Measurements from ENCODE around the gene TAS2R60. TPM values are rescaled to one million over a fixed set of nuclear protein-coding genes. Genes with fewer than 3 reads are reported as not detected.

The TAS2R60 gene
- total RNA-seq, 1 experiment from 2014 or later, result not detected

GRCh38 chr7:143433759-143434158, 9.5 kb upstream of the TAS2R60 start:
- in situ Hi-C loops (cut with HindIII; ENCODE audit: low sequenced_read_pairs), result no loop called here
- DNase-seq (ENCODE audit: low spot score), result no peak

GRCh38 chr7:143434660-143435059, 8.6 kb upstream of the TAS2R60 start:
- in situ Hi-C loops (cut with HindIII; ENCODE audit: low sequenced_read_pairs), result no loop called here
- no peak for DNase-seq (ENCODE audit: low spot score)

- no peak for DNase-seq (ENCODE audit: low spot score)
- in situ Hi-C loops (cut with HindIII; ENCODE audit: low sequenced_read_pairs), result no loop called here
Measured at GRCh38 chr7:143435266-143435665, 8.0 kb upstream of the TAS2R60 start.

GRCh38 chr7:143436325-143436946, 6.8 kb upstream of the TAS2R60 start:
- in situ Hi-C loops (cut with HindIII; ENCODE audit: low sequenced_read_pairs), result no loop called here
- DNase-seq (ENCODE audit: low spot score), result no peak

GRCh38 chr7:143437578-143437977, 5.7 kb upstream of the TAS2R60 start:
- in situ Hi-C loops (cut with HindIII; ENCODE audit: low sequenced_read_pairs), result no loop called here
- no peak for DNase-seq (ENCODE audit: low spot score)

GRCh38 chr7:143439866-143440265, 3.4 kb upstream of the TAS2R60 start:
- no peak for DNase-seq (ENCODE audit: low spot score)
- in situ Hi-C loops (cut with HindIII; ENCODE audit: low sequenced_read_pairs), result no loop called here

GRCh38 chr7:143444063-143444782, 970 bp downstream of the TAS2R60 start:
- in situ Hi-C loops (cut with HindIII; ENCODE audit: low sequenced_read_pairs), result no loop called here

GRCh38 chr7:143444785-143445184, 1.5 kb downstream of the TAS2R60 start:
- no peak for DNase-seq (ENCODE audit: low spot score)
- in situ Hi-C loops (cut with HindIII; ENCODE audit: low sequenced_read_pairs), result no loop called here

More at GRCh38 chr7:143444063-143444782, 970 bp downstream of the TAS2R60 start:
- DNase-seq (ENCODE audit: low spot score), result no peak

GRCh38 chr7:143447466-143447865, 4.2 kb downstream of the TAS2R60 start:
- in situ Hi-C loops (cut with HindIII; ENCODE audit: low sequenced_read_pairs), result no loop called here
- no peak for DNase-seq (ENCODE audit: low spot score)

GRCh38 chr7:143448429-143448828, 5.2 kb downstream of the TAS2R60 start:
- DNase-seq (ENCODE audit: low spot score), result no peak
- in situ Hi-C loops (cut with HindIII; ENCODE audit: low sequenced_read_pairs), result no loop called here

GRCh38 chr7:143449793-143450192, 6.5 kb downstream of the TAS2R60 start:
- in situ Hi-C loops (cut with HindIII; ENCODE audit: low sequenced_read_pairs), result no loop called here
- DNase-seq (ENCODE audit: low spot score), result no peak

- no peak for DNase-seq (ENCODE audit: low spot score)
- in situ Hi-C loops (cut with HindIII; ENCODE audit: low sequenced_read_pairs), result no loop called here
Measured at GRCh38 chr7:143451122-143451521, 7.9 kb downstream of the TAS2R60 start.

GRCh38 chr7:143451746-143452145, 8.5 kb downstream of the TAS2R60 start:
- DNase-seq (ENCODE audit: low spot score), result no peak
- in situ Hi-C loops (cut with HindIII; ENCODE audit: low sequenced_read_pairs), result no loop called here

- in situ Hi-C loops (cut with HindIII; ENCODE audit: low sequenced_read_pairs), result no loop called here
- DNase-seq (ENCODE audit: low spot score), result no peak
Measured at GRCh38 chr7:143452495-143452894, 9.2 kb downstream of the TAS2R60 start.

- no peak for DNase-seq (ENCODE audit: low spot score)
- in situ Hi-C loops (cut with HindIII; ENCODE audit: low sequenced_read_pairs), result no loop called here
Measured at GRCh38 chr7:143454091-143454680, 10.9 kb downstream of the TAS2R60 start.

GRCh38 chr7:143455491-143455890, 12.2 kb downstream of the TAS2R60 start:
- no peak for DNase-seq (ENCODE audit: low spot score)
- in situ Hi-C loops (cut with HindIII; ENCODE audit: low sequenced_read_pairs), result no loop called here

GRCh38 chr7:143455942-143456341, 12.7 kb downstream of the TAS2R60 start:
- in situ Hi-C loops (cut with HindIII; ENCODE audit: low sequenced_read_pairs), result no loop called here
- no peak for DNase-seq (ENCODE audit: low spot score)

- in situ Hi-C loops (cut with HindIII; ENCODE audit: low sequenced_read_pairs), result no loop called here
- no peak for DNase-seq (ENCODE audit: low spot score)
Measured at GRCh38 chr7:143456992-143457793, 13.9 kb downstream of the TAS2R60 start.

GRCh38 chr7:143458263-143458662, 15.0 kb downstream of the TAS2R60 start:
- DNase-seq (ENCODE audit: low spot score), result no peak
- in situ Hi-C loops (cut with HindIII; ENCODE audit: low sequenced_read_pairs), result no loop called here

GRCh38 chr7:143458681-143459080, 15.4 kb downstream of the TAS2R60 start:
- DNase-seq (ENCODE audit: low spot score), result no peak
- in situ Hi-C loops (cut with HindIII; ENCODE audit: low sequenced_read_pairs), result no loop called here

All from G401 (cell line).